Activated T-helper 1 cell treated with anti-CD3 and anti-CD28 coated beads, Interleukin-2, amount 50 U/mL, for 16 hours (primary cell): ENCODE data around the gene FOLR2.
"Not testable (repeated sequence)": the region's sequence is repeated elsewhere in the genome, so short reads cannot be mapped to it uniquely, and the experiment has no call there.

Experiments used
- DNase-seq, 2 donors: peaks; one replicate each; pipeline ENCODE4 v3.0.0-alpha.2; 2020; ENCODE audit warnings: low read depth in 1 of 2, low spot score in 1 of 2

Gene FOLR2

DNA sequence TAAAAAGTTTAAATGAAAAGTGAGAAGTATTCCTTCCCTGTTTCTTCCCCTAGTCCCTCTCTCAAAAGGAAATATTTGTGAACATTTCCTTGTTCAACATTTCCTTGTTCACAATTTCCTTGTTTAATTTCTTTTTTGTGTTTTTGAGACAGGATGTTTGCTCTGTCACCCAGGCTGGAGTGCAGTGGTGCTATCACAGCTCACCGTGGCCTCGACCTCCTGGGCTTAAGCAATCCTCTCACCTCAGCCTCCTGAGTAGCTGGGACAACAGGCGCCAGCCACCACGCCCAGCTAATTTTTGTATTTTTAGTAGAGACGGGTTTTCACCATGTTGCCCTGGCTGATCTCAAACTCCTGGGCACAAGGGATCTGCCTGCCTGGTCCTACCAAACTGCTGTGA is 50.4 kb downstream of the FOLR2 start:
- DNase-seq, result not testable (repeated sequence)

DNA sequence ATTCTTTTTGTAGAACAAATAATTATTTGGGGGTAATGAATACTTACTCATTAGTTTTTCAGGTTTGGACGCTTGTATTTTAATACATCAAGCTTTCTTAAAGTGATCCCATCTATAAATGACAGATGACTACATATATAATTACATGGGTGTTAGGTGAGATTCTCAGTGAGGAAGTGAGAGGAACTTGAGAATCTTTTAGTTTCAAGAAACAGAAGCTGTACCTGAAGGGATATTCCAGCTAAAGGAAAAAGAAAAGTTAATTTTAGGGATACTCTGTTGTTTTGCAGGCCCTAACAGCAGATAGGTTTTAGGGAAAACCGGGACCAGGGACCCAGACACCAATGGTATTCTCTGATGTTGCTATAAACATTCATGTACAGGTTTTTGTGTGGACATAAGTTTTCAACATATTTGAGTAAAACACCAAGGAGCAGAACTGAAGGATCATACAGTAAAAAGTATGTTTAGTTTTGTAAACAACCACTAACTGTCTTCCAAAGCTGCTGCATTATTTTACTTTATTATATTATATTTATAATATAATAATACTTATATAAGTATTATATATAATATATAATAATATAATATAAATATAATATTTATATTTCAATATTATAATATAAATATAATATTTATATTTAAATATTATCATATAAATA is 51.5 kb downstream of the FOLR2 start:
- no peak for DNase-seq
